ENCODE results near the gene NRXN3.
"Not testable (repeated sequence)": the region's sequence is repeated elsewhere in the genome, so short reads cannot be mapped to it uniquely, and the experiment has no call there.

The NRXN3 gene

DNA sequence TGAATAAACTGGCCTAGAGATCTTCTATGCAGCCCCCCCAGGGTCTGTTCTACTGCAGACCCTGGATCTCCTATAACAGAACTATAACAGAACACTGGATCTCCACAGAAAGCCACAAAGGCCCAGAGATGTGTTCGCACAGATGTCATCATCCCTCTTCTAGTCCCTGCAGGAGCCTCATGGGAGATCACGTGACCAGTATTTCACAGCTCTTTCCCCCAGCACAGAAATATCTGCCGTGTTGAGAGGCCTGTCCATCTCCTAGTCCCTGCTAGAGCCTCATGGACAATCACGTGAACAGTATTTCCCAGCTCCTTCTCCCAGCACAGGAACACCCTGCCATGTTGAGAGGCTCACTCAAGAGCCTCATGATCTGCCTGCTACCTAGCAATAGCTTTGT is 331.7 kb downstream of the NRXN3 start:
- no peak for DNase-seq

DNA sequence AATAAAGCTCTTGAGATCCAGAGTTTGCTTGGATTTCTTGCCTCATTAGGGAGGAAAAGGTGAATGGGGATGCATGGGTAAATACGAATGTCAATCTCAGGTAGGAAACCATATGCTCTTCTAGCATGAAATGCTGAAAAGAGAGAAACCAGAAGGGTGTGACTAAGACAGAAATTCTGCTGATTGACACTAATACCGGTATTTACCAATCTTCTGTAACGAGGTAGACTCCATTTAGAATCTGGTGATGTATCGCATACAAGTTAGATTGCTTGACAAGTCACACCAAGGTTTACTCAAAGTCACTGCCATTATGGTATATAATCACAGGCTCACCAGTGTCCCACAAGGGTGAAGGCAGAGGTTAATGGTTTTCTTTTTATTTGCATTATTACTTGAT is 337.9 kb downstream of the NRXN3 start:
- no peak for DNase-seq

- no peak for DNase-seq
These were observed 339.3 kb downstream of the NRXN3 start for GRCh38 chr14:78509516-78509915.

DNA sequence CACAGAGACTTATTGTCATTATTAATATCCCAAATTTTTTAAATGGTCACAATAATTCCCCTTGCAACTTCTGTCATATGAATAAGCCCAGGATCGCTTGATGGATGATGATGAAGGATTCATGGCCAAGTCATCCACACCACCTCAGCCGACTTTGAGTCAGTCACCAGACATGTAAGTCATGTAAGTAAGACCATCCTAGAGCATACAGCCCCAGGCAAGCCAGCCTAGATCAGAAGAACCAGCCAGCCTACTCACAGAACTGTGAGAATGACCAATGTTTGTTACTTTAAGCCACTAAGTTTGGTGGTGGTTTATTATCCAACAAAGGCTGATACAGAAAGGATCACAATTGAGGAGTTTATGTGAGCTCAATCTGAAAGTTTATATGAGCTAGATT is 341.8 kb downstream of the NRXN3 start:
- no peak for DNase-seq

- no peak for DNase-seq
These were observed 349.7 kb downstream of the NRXN3 start for GRCh38 chr14:78519863-78520262.

- DNase-seq, result no peak
These were observed 354.0 kb downstream of the NRXN3 start for GRCh38 chr14:78524196-78524595.

- DNase-seq, result no peak
These were observed 354.6 kb downstream of the NRXN3 start for GRCh38 chr14:78524766-78525165.

GRCh38 chr14:78530078-78530477 is 359.9 kb downstream of the NRXN3 start:
- DNase-seq, result no peak

- no peak for DNase-seq
These were observed 364.0 kb downstream of the NRXN3 start for GRCh38 chr14:78534141-78534540.

DNA sequence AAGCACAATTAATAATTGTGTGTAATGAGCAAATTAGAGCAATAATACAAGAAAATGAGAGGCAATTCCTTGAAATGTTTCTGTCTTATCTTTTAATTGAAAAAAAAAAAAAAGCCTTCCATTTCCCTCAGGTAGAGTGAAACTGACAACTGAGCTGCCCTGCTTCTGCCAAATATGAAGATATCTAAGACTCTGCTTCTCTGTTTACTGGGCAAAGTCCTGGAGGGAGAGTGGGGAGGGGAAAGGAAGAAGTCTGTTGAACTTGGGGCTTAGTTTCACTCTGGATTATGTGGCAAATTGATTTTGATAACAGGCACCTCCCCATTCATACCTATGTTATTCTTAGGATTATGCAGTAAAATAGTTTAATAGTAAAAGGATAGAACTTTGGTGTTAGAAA is 364.9 kb downstream of the NRXN3 start:
- DNase-seq, result no peak

GRCh38 chr14:78541788-78542187 is 371.6 kb downstream of the NRXN3 start:
- not testable (repeated sequence) for DNase-seq

GRCh38 chr14:78543433-78543832 is 373.3 kb downstream of the NRXN3 start:
- no peak for DNase-seq

GRCh38 chr14:78561074-78561473 is 390.9 kb downstream of the NRXN3 start:
- DNase-seq, result no peak

- DNase-seq, result no peak
These were observed 396.1 kb downstream of the NRXN3 start for GRCh38 chr14:78566026-78566858.

DNA sequence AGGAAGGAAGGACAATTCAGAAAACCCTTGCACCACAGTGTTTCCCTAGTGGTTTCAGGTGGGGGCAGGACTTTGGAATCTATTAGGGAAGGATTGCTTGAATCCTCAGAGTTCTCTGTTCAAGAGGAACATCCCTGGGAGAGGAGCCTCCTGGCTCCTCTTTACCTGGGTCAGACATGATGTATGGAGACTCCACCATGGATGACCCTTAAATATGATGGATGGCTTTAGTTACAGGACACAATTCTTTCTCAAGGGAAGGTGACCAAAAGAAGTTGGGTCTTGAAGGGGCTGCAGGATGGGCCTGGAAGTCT is 396.6 kb downstream of the NRXN3 start:
- no peak for DNase-seq

DNA sequence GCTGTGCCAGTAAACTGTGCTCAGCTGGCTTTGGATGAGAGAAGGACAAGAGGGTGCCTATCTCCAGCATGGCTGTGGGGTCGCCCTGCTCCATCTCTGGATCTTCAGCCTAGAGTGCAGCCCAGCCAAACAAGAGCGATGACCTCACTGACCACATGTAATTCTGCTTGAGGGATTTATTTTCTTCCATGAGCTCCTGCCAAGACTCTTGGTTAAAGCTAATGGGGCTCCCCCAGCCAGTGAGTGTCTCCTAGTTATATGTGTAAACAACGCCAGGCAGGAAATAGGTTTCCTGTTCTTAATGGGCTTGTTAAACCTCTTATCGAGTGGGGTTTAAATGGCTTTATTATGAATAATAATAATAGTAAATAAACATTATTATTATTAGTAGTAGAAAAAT is 397.2 kb downstream of the NRXN3 start:
- DNase-seq, result no peak

GRCh38 chr14:78573736-78574135 is 403.6 kb downstream of the NRXN3 start:
- not testable (repeated sequence) for DNase-seq

GRCh38 chr14:78576437-78577166 is 406.4 kb downstream of the NRXN3 start:
- DNase-seq, result no peak

DNA sequence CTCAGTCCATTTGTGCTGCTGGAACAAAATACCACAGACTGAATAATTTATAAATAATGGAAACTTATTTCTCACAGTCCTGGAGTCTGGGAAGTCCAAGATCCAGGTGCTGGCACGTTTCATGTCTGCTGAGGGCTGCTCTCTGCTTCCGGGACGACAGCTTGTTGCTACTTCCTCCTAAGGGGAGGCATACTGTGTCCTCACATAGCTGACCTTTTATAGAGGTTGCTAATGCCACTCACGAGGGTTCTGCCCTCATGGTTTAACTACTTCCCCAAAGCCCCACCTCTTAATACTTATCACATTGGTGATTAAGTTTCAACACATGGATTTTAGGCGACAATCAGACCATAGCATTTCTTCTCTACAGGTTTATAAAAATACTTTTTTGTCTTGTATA is 411.1 kb downstream of the NRXN3 start:
- no peak for DNase-seq

GRCh38 chr14:78586681-78587080 is 416.5 kb downstream of the NRXN3 start:
- no peak for DNase-seq

DNA sequence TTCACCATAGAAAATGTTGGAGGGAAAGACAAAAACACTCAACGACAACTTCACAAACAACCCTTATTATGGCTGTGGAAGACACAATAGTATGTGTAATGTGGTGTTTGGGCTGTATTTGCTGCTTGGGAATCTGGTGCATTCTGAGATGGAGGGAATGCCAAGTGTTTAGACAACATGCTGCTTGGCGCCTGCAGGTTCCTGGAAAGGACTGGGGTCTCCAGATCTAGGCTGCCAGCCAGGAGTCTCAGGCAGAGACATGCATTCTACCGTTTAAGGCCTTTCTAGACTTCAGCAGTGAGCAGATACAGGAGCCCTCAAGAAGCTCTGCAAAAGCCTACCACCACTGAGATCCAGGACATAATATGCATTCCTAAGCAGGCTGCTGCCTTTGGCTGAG is 418.7 kb downstream of the NRXN3 start:
- DNase-seq, result no peak

DNA sequence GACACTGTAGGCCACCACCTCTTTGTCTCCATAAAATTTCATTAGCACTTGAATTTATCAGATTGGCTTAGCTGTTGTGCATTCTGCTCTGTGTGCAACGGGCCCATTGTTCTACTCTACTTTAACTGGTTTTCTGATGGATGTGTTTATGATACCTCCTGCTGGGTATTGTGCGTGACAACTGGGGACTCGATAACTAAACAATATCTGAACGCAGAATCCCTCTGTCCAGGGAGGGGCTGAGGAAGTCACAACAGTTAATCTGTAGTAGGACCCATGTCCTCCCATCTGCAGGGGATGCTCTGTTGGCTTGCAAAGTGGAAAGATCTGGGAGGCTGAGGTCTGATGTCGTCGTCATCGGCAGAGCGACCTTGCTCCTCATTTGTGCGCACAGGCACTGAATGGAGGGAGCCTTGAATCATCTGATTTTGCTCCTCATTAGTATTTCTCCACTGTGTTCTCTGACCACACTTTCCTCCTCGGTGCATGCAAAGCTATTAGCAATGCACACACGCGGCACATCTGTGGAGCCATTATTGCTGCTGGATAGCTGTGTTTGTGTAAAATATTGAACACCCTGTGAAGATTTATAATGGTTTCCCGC is 422.5 kb downstream of the NRXN3 start:
- DNase-seq, result no peak

- no peak for DNase-seq
These were observed 423.8 kb downstream of the NRXN3 start for GRCh38 chr14:78593949-78594348.

DNA sequence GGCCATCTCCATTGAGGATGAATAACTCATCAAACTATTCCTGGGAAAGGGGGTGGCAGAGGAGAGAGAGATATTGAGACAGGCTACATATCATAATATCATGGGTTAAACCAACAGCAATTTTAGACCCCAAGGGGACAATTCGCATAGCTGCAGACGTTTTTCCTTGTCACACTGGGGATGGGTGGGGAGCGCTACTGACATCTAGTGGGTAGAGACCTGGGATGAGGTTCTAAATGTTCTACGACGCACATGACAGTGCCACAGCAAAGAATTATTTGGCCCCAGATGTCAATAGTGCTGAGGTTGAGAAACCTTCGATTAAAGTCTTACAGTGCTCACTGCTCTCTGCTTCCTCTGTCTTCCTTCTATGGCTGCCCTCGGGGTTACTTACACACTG is 425.6 kb downstream of the NRXN3 start:
- DNase-seq, result no peak
